KMS-11 (cell line): ENCODE measurements around the gene COBL.

Source experiments
- H2AFZ ChIP-seq: fragments of 200-600 bp; sonication (generic); 2 replicates; pipeline ENCODE4 v1.6.1; 2016; ENCODE audit warnings: antibody characterized with exemption, mixed run types, low read depth
- H3K27ac ChIP-seq: fragments of 200-600 bp; sonication (generic); 2 replicates; pipeline ENCODE4 v1.6.1; 2016; ENCODE audit warnings: mild to moderate bottlenecking, mixed run types
- H3K27me3 ChIP-seq: fragments of 200-600 bp; sonication (generic); 2 replicates; pipeline ENCODE4 v1.6.1; 2017; ENCODE audit warnings: mild to moderate bottlenecking, low read depth, mixed run types, moderate library complexity; ENCODE audit not compliant: insufficient read depth
- H3K36me3 ChIP-seq: fragments of 200-600 bp; sonication (generic); 2 replicates; pipeline ENCODE4 v1.6.1; 2017; ENCODE audit warnings: mild to moderate bottlenecking, mixed run types; ENCODE audit not compliant: insufficient read depth
- H3K4me1 ChIP-seq: fragments of 200-600 bp; sonication (generic); 2 replicates; pipeline ENCODE4 v1.6.1; 2016; ENCODE audit warnings: mild to moderate bottlenecking, low read depth, mixed run types; ENCODE audit not compliant: poor library complexity, severe bottlenecking
- H3K4me2 ChIP-seq: fragments of 200-600 bp; sonication (generic); 2 replicates; pipeline ENCODE4 v1.7.0; 2016; ENCODE audit warnings: mild to moderate bottlenecking, mixed run types
- H3K4me3 ChIP-seq: fragments of 200-600 bp; sonication (generic); IDR thresholded peaks from 2 replicates; pipeline ENCODE4 v1.6.1; 2017; ENCODE audit warnings: low read depth, low read length, mixed read lengths; ENCODE audit not compliant: insufficient read depth
- H3K79me2 ChIP-seq: fragments of 200-600 bp; sonication (generic); 2 replicates; pipeline ENCODE4 v1.6.1; 2016; ENCODE audit warnings: low read depth, mixed run types; ENCODE audit not compliant: insufficient read depth
- H3K9ac ChIP-seq: fragments of 200-600 bp; sonication (generic); 2 replicates; pipeline ENCODE4 v1.6.1; 2016; ENCODE audit warnings: mild to moderate bottlenecking, mixed run types
- H4K20me1 ChIP-seq: fragments of 200-600 bp; sonication (generic); 2 replicates; pipeline ENCODE4 v1.6.1; 2016; ENCODE audit warnings: mild to moderate bottlenecking, mixed run types; ENCODE audit not compliant: insufficient read depth
- TF ChIP-seq, protein P1 (sequence below): fragments of 200-600 bp; sonication (generic); conservative IDR thresholded peaks from 2 replicates; pipeline ENCODE4 v1.6.1; 2017; ENCODE audit warnings: low read depth, mild to moderate bottlenecking, antibody characterized with exemption, low read length, moderate library complexity, mixed read lengths

COBL gene

DNA sequence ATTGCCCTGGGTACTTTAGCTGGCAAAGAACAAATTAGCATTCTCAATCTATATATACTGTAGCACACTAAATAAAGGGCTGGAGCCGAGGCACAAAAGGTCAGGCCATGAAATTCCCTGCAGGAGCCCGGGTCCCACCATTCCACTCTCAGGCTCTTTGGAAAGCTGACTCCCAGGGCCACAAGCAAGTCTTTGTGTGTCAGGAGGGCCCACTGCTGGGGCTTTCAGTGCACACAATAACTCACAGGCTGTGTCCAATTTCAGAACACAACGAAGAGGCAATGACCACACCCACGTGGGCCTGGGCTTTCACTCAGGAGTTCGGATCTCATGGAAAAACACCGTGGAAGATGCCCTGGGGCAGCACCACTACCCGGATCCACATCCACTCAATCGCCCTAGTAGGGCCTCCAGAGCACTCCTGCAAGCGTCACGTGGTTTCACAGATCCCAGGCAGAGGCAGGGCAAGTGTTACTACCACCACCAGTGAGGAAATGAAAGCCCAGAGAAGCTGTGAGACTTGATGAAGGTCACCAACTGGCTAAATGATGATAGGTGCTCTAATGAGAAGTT lies 60.3 kb downstream of the COBL start:
- H4K20me1 ChIP-seq: no peaks in the 10 kb centered on the region
- H3K27me3 ChIP-seq: no peaks in the 10 kb centered on the region
- H3K79me2 ChIP-seq: no peaks in the 10 kb centered on the region
- no peak overlapping the region for H3K4me2 ChIP-seq
- no peak overlapping the region for H2AFZ ChIP-seq
- H3K4me3 ChIP-seq: no peak overlapping the region
- H3K9ac ChIP-seq: no peak overlapping the region
- TF ChIP-seq, protein P1, sequence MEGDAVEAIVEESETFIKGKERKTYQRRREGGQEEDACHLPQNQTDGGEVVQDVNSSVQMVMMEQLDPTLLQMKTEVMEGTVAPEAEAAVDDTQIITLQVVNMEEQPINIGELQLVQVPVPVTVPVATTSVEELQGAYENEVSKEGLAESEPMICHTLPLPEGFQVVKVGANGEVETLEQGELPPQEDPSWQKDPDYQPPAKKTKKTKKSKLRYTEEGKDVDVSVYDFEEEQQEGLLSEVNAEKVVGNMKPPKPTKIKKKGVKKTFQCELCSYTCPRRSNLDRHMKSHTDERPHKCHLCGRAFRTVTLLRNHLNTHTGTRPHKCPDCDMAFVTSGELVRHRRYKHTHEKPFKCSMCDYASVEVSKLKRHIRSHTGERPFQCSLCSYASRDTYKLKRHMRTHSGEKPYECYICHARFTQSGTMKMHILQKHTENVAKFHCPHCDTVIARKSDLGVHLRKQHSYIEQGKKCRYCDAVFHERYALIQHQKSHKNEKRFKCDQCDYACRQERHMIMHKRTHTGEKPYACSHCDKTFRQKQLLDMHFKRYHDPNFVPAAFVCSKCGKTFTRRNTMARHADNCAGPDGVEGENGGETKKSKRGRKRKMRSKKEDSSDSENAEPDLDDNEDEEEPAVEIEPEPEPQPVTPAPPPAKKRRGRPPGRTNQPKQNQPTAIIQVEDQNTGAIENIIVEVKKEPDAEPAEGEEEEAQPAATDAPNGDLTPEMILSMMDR: no peak
- H3K4me1 ChIP-seq: peaks cover under 1% of the 10 kb centered on the region
- no peak overlapping the region for H3K27ac ChIP-seq
- no peaks in the 10 kb centered on the region for H3K36me3 ChIP-seq

DNA sequence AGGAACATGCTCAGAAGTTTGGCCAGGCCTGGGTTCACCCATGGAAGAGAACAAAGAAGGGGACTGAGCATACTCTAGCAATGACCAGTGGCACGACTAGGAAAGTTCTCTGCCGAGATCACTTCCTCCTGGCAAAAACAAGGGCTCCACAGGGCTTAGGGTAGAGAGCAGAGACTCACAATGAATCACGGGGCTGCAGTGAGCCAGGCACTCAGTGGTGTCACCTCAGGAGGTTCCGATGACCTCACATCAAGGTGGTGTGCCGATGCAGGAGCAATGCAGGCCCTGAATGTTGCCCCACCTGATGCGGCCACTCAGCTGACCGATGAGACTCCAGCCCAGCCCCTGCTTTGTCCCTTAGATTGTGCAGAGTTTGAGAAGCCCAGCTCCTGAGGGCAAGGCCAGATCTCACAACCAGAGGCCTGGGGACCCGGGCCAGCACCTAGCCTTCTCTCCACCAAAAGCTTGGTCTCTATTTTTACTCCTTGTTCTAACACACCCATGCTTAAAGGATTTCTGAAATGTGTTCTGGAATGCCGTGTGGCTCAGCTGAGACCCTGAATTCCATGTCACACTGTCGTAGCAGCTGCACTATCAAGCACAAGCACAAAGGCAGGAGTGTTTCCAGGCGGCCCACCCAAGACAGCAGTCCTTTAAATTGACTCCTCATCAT lies 60.9 kb downstream of the COBL start:
- Histone ChIP-seq H3K27me3 (no peaks in the 10 kb centered on the region), H3K27ac (no peak overlapping the region), H3K4me2 (no peak overlapping the region), H3K9ac (no peak overlapping the region), H3K4me1 (no peaks in the 10 kb centered on the region), H4K20me1 (no peaks in the 10 kb centered on the region), H3K36me3 (no peaks in the 10 kb centered on the region), H2AFZ (no peak overlapping the region), H3K79me2 (no peaks in the 10 kb centered on the region), H3K4me3 (no peak overlapping the region)
- TF ChIP-seq, protein P1: no peak

DNA sequence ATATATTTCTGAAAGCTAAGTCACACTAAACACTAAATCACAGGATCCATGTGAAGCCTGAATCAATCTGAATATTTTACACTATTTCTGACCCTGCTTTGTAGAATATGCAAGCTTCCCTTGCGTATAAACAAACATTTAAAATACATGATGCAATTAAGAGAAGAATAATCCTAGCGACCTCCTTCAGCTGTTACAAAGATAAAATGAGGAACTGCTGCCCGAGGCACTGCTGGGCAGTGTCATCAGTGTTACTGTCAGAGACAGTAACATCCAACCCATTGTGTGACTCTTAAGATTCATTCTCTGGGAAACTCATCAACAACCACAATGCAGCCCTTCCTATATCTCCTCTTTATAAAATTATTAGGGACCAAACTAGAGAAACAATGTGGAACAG lies 61.6 kb downstream of the COBL start:
- Histone ChIP-seq H3K4me2 (no peak overlapping the region), H3K79me2 (no peaks in the 10 kb centered on the region)

DNA sequence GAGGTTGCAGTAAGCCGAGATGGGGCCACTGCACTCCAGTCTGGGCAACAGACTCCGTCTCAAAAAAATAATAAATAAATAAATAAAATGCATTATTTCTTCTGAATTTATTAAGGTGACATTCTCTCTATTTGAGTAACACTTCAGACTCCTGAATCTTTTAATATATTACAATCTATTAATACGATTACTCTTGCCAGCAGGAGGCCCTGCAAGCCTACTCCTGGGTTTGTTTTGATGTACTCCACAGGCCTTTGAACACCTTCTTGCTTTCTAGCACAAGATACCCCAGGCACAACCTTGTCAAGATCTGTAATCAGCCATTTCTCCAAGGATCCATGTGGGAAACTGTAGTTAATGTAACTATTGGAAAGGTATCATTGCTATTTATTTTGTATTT lies 63.5 kb downstream of the COBL start:
- Histone ChIP-seq H3K9ac (no peak overlapping the region), H3K4me3 (no peak overlapping the region), H3K36me3 (no peaks in the 10 kb centered on the region)

More for the DNA sequence above, 61.6 kb downstream of the COBL start:
- no peaks in the 10 kb centered on the region for H4K20me1 ChIP-seq
- H3K36me3 ChIP-seq: no peaks in the 10 kb centered on the region
- no peak overlapping the region for H2AFZ ChIP-seq
- H3K4me1 ChIP-seq: no peaks in the 10 kb centered on the region
- H3K4me3 ChIP-seq: no peak overlapping the region
- H3K27me3 ChIP-seq: no peaks in the 10 kb centered on the region
- H3K27ac ChIP-seq: no peak overlapping the region
- no peak overlapping the region for H3K9ac ChIP-seq
- TF ChIP-seq, protein P1: no peak

More for the DNA sequence above, 63.5 kb downstream of the COBL start:
- H4K20me1 ChIP-seq: no peaks in the 10 kb centered on the region
- H3K4me1 ChIP-seq: no peaks in the 10 kb centered on the region
- H3K4me2 ChIP-seq: no peak overlapping the region
- no peaks in the 10 kb centered on the region for H3K79me2 ChIP-seq
- H3K27me3 ChIP-seq: no peaks in the 10 kb centered on the region
- no peak overlapping the region for H2AFZ ChIP-seq
- H3K27ac ChIP-seq: no peak overlapping the region
- TF ChIP-seq, protein P1: no peak
